BLaER1 treated with 17β-estradiol and CSF1 and Interleukin-3, amounts not matched to agents 10 nM and 100 nM (cell line): ENCODE measurements around the gene TMPRSS2.

Experiments
- H3K27ac ChIP-seq, 11 experiments: shearing (Covaris generic); formaldehyde crosslinking; 2 replicates each; pipeline ENCODE4 v1.8.1; 2022
- H3K27me3 ChIP-seq, 11 experiments: shearing (Covaris generic); formaldehyde crosslinking; 2 replicates each; pipeline ENCODE4 v1.8.1; 2022
- H3K36me3 ChIP-seq, 11 experiments: shearing (Covaris generic); formaldehyde crosslinking; 2 replicates each; pipeline ENCODE4 v1.8.1; 2022
- H3K4me1 ChIP-seq, 10 experiments: shearing (Covaris generic); formaldehyde crosslinking; 2 replicates each; pipeline ENCODE4 v1.8.1; 2022
- H3K4me2 ChIP-seq, 11 experiments: shearing (Covaris generic); formaldehyde crosslinking; 2 replicates each; pipeline ENCODE4 v1.8.1; 2022
- H3K4me3 ChIP-seq, 10 experiments: shearing (Covaris generic); formaldehyde crosslinking; 2 replicates each; pipeline ENCODE4 v1.8.1; 2022
- H3K9ac ChIP-seq, 11 experiments: shearing (Covaris generic); formaldehyde crosslinking; 2 replicates each; pipeline ENCODE4 v1.8.1; 2022
- H3K9me3 ChIP-seq, 11 experiments: shearing (Covaris generic); formaldehyde crosslinking; replicated peaks in 1 of 11; 2 replicates each; pipeline ENCODE4 v1.8.1; 2022
- H4K20me1 ChIP-seq, 11 experiments: shearing (Covaris generic); formaldehyde crosslinking; 2 replicates each; pipeline ENCODE4 v1.8.1; 2022
- Cebpa-rat ChIP-seq, 11 experiments: shearing (Covaris generic); IDR thresholded peaks; 2 replicates each; pipeline ENCODE4 v1.8.1; 2022

The TMPRSS2 gene

GRCh38 chr21:41518757-41519156, 10.8 kb upstream of the TMPRSS2 start:
- Histone ChIP-seq H3K36me3 (no peaks in the 10 kb centered on the region), H3K27ac (no peak overlapping the region), H3K9me3 (peaks cover 0 to 14% (median 9%) of the 10 kb centered on the region in 11 experiments; a peak in 12 of 22 replicates), H3K4me2 (no peak overlapping the region), H4K20me1 (no peaks in the 10 kb centered on the region), H3K27me3 (no peaks in the 10 kb centered on the region), H3K4me1 (no peaks in the 10 kb centered on the region), H3K4me3 (no peak overlapping the region), H3K9ac (no peak overlapping the region)
- TF ChIP-seq Cebpa-rat (IDR thresholded peaks at IDR 0.05) = peak in 8 of 11 experiments; percentile 47 to 94 (median 84); a peak in 13 of 22 replicates

DNA sequence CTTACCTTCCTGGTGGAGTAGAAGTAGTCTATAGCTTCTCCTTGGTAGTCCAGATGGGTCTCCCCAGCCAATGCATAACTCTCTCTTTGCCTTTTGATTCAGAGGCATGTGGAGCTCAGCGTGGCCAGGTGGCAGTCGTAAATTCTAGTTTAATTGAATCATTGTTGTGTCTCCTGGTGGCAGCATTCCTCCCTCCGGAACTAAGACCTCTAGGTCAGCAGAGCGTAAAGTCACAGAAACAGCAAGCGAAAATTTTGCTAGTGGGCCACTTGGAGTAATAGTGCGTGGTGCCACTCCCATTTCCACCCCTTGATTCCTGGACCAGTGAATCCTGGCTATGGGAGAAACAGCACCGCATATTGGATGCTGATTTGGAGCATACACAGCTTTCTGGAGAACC, 3.9 kb upstream of the TMPRSS2 start:
- no peaks in the 10 kb centered on the region for H3K4me1 ChIP-seq
- no peaks in the 10 kb centered on the region for H4K20me1 ChIP-seq
- no peak for TF ChIP-seq Cebpa-rat (IDR thresholded peaks at IDR 0.05)
- H3K27ac ChIP-seq = no peak overlapping the region
- H3K4me3 ChIP-seq = no peak overlapping the region
- peaks cover 11 to 23% (median 20%) of the 10 kb centered on the region in 11 experiments; a peak in 21 of 22 replicates for H3K9me3 ChIP-seq
- H3K9ac ChIP-seq = no peak overlapping the region
- H3K27me3 ChIP-seq = peaks cover 20 to 30% (median 26%) of the 10 kb centered on the region in 11 experiments
- no peaks in the 10 kb centered on the region for H3K36me3 ChIP-seq
- H3K4me2 ChIP-seq = no peak overlapping the region

DNA sequence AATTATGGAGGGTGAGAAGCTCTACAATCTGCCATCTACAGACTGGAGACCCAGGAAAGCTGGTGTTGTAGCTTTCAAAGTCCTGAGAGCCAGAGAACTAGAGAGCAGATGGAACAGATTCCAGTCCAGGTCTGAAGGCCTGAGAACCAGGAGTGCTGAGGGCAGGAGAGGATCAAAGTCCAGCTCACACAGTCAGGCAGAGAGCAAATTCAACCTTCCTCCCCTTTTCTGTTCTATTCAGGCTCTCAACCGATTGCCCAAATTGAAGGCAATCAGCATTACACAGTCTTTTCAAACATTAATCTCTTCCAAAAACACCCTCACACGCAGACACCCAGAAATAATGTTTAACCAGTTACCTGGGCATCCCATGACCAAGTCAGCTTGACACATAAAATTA, 2.5 kb upstream of the TMPRSS2 start:
- H3K4me2 ChIP-seq = no peak overlapping the region
- no peak for TF ChIP-seq Cebpa-rat (IDR thresholded peaks at IDR 0.05)
- H3K4me1 ChIP-seq = no peaks in the 10 kb centered on the region

DNA sequence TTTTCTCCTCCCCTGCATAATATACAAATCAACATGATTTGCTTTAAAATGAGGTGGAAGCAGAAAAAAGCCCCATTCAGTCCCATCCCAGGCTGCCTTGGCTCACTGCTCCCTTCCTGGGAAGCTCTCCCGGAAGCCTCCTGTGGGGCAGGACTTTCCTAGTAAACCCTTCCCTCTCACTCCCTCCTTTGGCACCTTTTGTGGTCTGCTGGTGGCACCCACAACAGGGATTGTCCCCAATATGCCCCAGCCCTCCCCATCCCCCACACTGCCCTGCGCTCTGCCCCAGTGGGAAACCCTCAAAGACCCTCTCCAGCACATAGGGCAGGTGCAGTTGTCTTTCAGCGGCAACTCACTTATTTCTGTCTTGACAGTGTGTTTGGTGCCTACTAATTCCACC, 1.8 kb upstream of the TMPRSS2 start:
- Histone ChIP-seq H3K4me3 (no peak overlapping the region), H3K9ac (no peak overlapping the region), H3K36me3 (no peaks in the 10 kb centered on the region), H3K27ac (no peak overlapping the region), H3K9me3 (peaks cover 9 to 19% (median 15%) of the 10 kb centered on the region in 11 experiments; a peak in 20 of 22 replicates), H3K4me1 (no peaks in the 10 kb centered on the region), H4K20me1 (no peaks in the 10 kb centered on the region; a peak in 1 of 22 replicates), H3K27me3 (peaks cover 25 to 44% (median 37%) of the 10 kb centered on the region in 11 experiments), H3K4me2 (no peak overlapping the region)
- TF ChIP-seq Cebpa-rat (IDR thresholded peaks at IDR 0.05) = no peak

More for the DNA sequence above, 2.5 kb upstream of the TMPRSS2 start:
- H3K4me3 ChIP-seq = no peak overlapping the region
- H3K9ac ChIP-seq = no peak overlapping the region
- no peaks in the 10 kb centered on the region for H4K20me1 ChIP-seq
- no peak overlapping the region for H3K27ac ChIP-seq
- peaks cover 25 to 43% (median 37%) of the 10 kb centered on the region in 11 experiments for H3K27me3 ChIP-seq
- no peaks in the 10 kb centered on the region for H3K36me3 ChIP-seq
- peaks cover 9 to 20% (median 15%) of the 10 kb centered on the region in 11 experiments; a peak in 20 of 22 replicates for H3K9me3 ChIP-seq

GRCh38 chr21:41509145-41509496, 1.2 kb upstream of the TMPRSS2 start:
- Histone ChIP-seq H3K9ac (no peak overlapping the region), H3K27ac (no peak overlapping the region), H4K20me1 (no peaks in the 10 kb centered on the region; a peak in 1 of 22 replicates), H3K36me3 (no peaks in the 10 kb centered on the region), H3K4me2 (no peak overlapping the region), H3K4me1 (peaks cover 0 to 2% (median 0%) of the 10 kb centered on the region in 10 experiments; a peak in 1 of 20 replicates), H3K27me3 (peaks cover 25 to 44% (median 37%) of the 10 kb centered on the region in 11 experiments), H3K4me3 (no peak overlapping the region), H3K9me3 (peaks cover 9 to 19% (median 15%) of the 10 kb centered on the region in 11 experiments; a peak in 20 of 22 replicates)
- no peak for TF ChIP-seq Cebpa-rat (IDR thresholded peaks at IDR 0.05)

GRCh38 chr21:41508415-41509144, 622 bp upstream of the TMPRSS2 start:
- Histone ChIP-seq H3K9ac (no peak overlapping the region), H3K27me3 (peaks cover 25 to 44% (median 37%) of the 10 kb centered on the region in 11 experiments)

DNA sequence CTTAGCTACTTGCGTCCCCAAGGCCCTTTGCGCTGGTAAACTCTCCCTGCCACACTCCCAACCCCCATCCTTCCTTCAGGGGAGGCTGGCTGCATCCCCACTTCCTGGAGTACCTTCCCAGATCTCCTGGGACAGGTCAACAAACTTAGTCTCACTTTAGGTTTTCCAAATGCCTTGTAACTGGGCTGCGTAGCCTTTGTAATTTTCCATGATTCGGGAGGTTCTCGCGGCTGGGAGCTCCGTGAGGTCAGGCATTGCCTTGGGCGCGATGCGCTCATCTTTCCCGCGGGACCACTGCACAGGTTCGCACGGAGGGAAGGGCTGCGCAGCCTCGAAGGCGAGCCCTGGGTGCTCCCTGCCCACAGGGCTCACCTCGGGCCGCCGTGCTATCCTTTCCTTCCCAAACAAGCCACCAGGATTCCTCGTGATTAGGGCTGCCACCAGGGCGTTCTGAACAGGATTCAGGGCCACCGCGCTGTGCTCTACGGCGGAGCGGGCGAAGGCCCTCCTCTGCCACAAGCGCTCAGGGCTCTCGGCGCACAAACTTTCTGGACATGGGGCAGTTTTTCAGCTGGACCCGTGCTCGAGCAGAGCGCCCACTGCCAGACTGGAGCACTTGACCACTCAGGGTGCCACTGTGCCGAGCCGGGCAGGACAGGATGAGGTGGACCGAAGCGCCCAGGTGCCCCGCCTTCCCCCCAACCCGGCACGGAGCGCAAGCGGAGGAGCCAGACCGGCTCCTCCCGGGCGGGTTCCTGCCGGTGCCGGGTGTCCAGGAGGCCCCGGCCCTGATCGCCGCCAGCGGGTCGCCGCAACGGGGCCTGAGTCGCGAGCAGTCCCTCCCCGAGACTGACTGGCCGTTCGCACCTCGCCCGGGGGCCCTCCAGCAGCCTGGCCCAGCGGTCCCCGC, 1.1 kb downstream of the TMPRSS2 start:
- H3K4me1 ChIP-seq = peaks cover 0 to 6% (median 0%) of the 10 kb centered on the region in 10 experiments; a peak in 1 of 20 replicates
- H3K4me2 ChIP-seq = no peak overlapping the region
- no peak overlapping the region for H3K9ac ChIP-seq
- no peak overlapping the region for H3K4me3 ChIP-seq
- H4K20me1 ChIP-seq = no peaks in the 10 kb centered on the region; a peak in 1 of 22 replicates
- no peak for TF ChIP-seq Cebpa-rat (IDR thresholded peaks at IDR 0.05)
- H3K27me3 ChIP-seq = peaks cover 25 to 44% (median 37%) of the 10 kb centered on the region in 11 experiments
- H3K36me3 ChIP-seq = no peaks in the 10 kb centered on the region
- peaks cover 9 to 19% (median 15%) of the 10 kb centered on the region in 11 experiments; a peak in 20 of 22 replicates for H3K9me3 ChIP-seq
- H3K27ac ChIP-seq = no peak overlapping the region

More at GRCh38 chr21:41508415-41509144, 622 bp upstream of the TMPRSS2 start:
- no peak overlapping the region for H3K4me3 ChIP-seq
- no peak for TF ChIP-seq Cebpa-rat (IDR thresholded peaks at IDR 0.05)
- H3K36me3 ChIP-seq = no peaks in the 10 kb centered on the region
- H4K20me1 ChIP-seq = no peaks in the 10 kb centered on the region; a peak in 1 of 22 replicates
- peaks cover 9 to 19% (median 15%) of the 10 kb centered on the region in 11 experiments; a peak in 20 of 22 replicates for H3K9me3 ChIP-seq
- peaks cover 0 to 6% (median 0%) of the 10 kb centered on the region in 10 experiments; a peak in 1 of 20 replicates for H3K4me1 ChIP-seq
- H3K4me2 ChIP-seq = no peak overlapping the region
- no peak overlapping the region for H3K27ac ChIP-seq

- H3K9me3 ChIP-seq = peaks cover 9 to 19% (median 15%) of the 10 kb centered on the region in 11 experiments; a peak in 20 of 22 replicates
- no peak for TF ChIP-seq Cebpa-rat (IDR thresholded peaks at IDR 0.05)
- peaks cover 0 to 6% (median 0%) of the 10 kb centered on the region in 10 experiments; a peak in 1 of 20 replicates for H3K4me1 ChIP-seq
- no peaks in the 10 kb centered on the region; a peak in 1 of 22 replicates for H4K20me1 ChIP-seq
- no peak overlapping the region for H3K4me3 ChIP-seq
- H3K4me2 ChIP-seq = no peak overlapping the region
- no peak overlapping the region for H3K27ac ChIP-seq
- peaks cover 25 to 44% (median 37%) of the 10 kb centered on the region in 11 experiments for H3K27me3 ChIP-seq
- H3K9ac ChIP-seq = no peak overlapping the region
- H3K36me3 ChIP-seq = no peaks in the 10 kb centered on the region
These were observed 1.9 kb downstream of the TMPRSS2 start for GRCh38 chr21:41506005-41506594.
